ENCODE measurements around the gene B4GALNT4.

Gene B4GALNT4

GRCh38 chr11:394858-395655, 25.8 kb downstream of the B4GALNT4 start:
- no peak overlapping the region for H3K4me3 ChIP-seq (ENCODE audit: low read depth in 1 of 2, low read length in 1 of 2)
- no peaks in the 10 kb centered on the region for H3K36me3 ChIP-seq
- H3K4me1 ChIP-seq (ENCODE audit: control insufficient read depth in 1 of 2, insufficient read depth in 1 of 2, low read depth in 1 of 2, low read length in 1 of 2): peaks cover 0 to 8% of the 10 kb centered on the region in 2 experiments
- no peaks in the 10 kb centered on the region for H3K9me3 ChIP-seq
- no peak for TF ChIP-seq CTCF (IDR thresholded peaks at IDR 0.05)
- no peak overlapping the region for H3K27ac ChIP-seq
- peaks cover 34% of the 10 kb centered on the region for H3K27me3 ChIP-seq

DNA sequence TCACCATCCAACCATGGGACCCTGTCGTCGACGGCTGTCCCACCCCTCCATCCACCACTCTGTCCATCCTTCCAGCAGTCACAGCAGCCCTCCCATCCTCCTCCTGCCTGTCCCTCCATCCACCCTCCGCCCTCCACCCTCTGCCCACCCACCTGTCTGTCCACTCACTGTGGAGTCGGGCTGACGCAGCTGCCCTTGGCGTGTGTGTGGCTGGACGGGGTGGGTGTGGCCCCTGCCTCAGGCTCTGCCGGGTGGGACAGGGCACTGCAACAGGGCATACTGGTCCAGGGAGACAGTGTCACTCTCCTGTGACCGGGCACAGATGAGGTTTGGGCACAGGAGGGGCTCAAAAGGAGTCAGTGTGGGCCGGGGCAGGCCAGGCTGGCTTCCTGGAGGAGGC, 26.6 kb downstream of the B4GALNT4 start:
- H3K36me3 ChIP-seq: no peaks in the 10 kb centered on the region
- no peak overlapping the region for H3K27ac ChIP-seq
- peaks cover 39% of the 10 kb centered on the region for H3K27me3 ChIP-seq
- H3K9me3 ChIP-seq: no peaks in the 10 kb centered on the region
- no peak overlapping the region for H3K4me3 ChIP-seq (ENCODE audit: low read depth in 1 of 2, low read length in 1 of 2)
- no peak for TF ChIP-seq CTCF (IDR thresholded peaks at IDR 0.05)
- peaks cover 0 to 8% of the 10 kb centered on the region in 2 experiments for H3K4me1 ChIP-seq (ENCODE audit: control insufficient read depth in 1 of 2, insufficient read depth in 1 of 2, low read depth in 1 of 2, low read length in 1 of 2)

DNA sequence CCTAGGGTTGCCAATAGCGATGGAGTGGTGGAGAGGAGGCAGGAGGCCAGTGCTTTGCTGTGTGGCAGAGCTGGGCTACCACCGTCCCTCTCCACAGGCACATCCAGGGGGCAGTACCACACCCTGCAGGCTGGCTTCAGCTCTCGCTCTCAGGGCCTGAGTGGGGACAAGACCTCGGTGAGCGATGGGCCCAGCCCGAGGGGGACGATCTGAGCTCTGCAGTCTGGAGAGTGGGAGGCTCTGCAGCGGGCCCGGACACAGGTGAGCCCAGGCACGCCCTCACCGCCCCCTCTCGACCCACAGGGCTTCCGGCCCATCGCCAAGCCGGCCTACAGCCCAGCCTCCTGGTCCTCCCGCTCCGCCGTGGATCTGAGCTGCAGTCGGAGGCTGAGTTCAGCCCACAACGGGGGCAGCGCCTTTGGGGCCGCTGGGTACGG, 27.2 kb downstream of the B4GALNT4 start:
- TF ChIP-seq CTCF (IDR thresholded peaks at IDR 0.05): no peak
- H3K4me1 ChIP-seq (ENCODE audit: control insufficient read depth in 1 of 2, insufficient read depth in 1 of 2, low read depth in 1 of 2, low read length in 1 of 2): peaks cover 0 to 8% of the 10 kb centered on the region in 2 experiments
- H3K27me3 ChIP-seq: peaks cover 39% of the 10 kb centered on the region
- H3K36me3 ChIP-seq: no peaks in the 10 kb centered on the region
- no peak overlapping the region for H3K27ac ChIP-seq
- no peaks in the 10 kb centered on the region for H3K9me3 ChIP-seq
- no peak overlapping the region for H3K4me3 ChIP-seq (ENCODE audit: low read depth in 1 of 2, low read length in 1 of 2)

- H3K4me1 ChIP-seq (ENCODE audit: control insufficient read depth in 1 of 2, insufficient read depth in 1 of 2, low read depth in 1 of 2, low read length in 1 of 2): peaks cover 0 to 8% of the 10 kb centered on the region in 2 experiments
- H3K4me3 ChIP-seq (ENCODE audit: low read depth in 1 of 2, low read length in 1 of 2): no peak overlapping the region
- TF ChIP-seq CTCF (IDR thresholded peaks at IDR 0.05): no peak
- no peak overlapping the region for H3K27ac ChIP-seq
- H3K9me3 ChIP-seq: no peaks in the 10 kb centered on the region
- H3K36me3 ChIP-seq: no peaks in the 10 kb centered on the region
- H3K27me3 ChIP-seq: peaks cover 39% of the 10 kb centered on the region
Observed at GRCh38 chr11:396948-397548, 27.7 kb downstream of the B4GALNT4 start.

DNA sequence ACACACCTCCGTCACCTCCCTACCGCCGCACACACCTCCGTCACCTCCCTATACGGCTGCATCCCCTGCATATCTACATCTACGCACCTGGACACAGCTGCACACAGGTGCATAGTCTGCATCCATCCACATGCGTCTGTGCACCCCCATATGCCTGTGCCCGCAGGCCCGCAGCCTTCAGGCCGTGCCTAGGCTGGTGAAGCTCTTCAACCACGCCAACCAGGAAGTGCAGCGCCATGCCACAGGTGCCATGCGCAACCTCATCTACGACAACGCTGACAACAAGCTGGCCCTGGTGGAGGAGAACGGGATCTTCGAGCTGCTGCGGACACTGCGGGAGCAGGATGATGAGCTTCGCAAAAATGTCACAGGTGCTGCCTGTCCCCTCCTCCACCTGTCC, 29.5 kb downstream of the B4GALNT4 start:
- no peak overlapping the region for H3K4me3 ChIP-seq (ENCODE audit: low read depth in 1 of 2, low read length in 1 of 2)
- H3K9me3 ChIP-seq: no peaks in the 10 kb centered on the region
- TF ChIP-seq CTCF (IDR thresholded peaks at IDR 0.05): no peak
- H3K36me3 ChIP-seq: no peaks in the 10 kb centered on the region
- H3K27me3 ChIP-seq: peaks cover 48% of the 10 kb centered on the region
- H3K4me1 ChIP-seq (ENCODE audit: control insufficient read depth in 1 of 2, insufficient read depth in 1 of 2, low read depth in 1 of 2, low read length in 1 of 2): peaks cover 0 to 8% of the 10 kb centered on the region in 2 experiments
- H3K27ac ChIP-seq: no peak overlapping the region
